HepG2 (cell line): ENCODE measurements around the gene ARHGAP30. TPM values are rescaled to one million over a fixed set of nuclear protein-coding genes. Genes with fewer than 3 reads are reported as not detected.

ENCODE experiments used
- ATAC-seq: fragments of 200-7000 bp; cut with Tn5 transposase; 3 replicates; pipeline ENCODE4 v1.9.1; 2020; ENCODE audit warnings: mild to moderate bottlenecking, moderate library complexity
- BruUV-seq: library from RNA; stranded (reverse); fragments of 400-500 nt; replicated peaks from 2 replicates; lab custom pipeline; 2021; lab: Mats Ljungman, UMichigan
- CTCF ChIA-PET: fragments of 300-600 bp; formaldehyde crosslinking; extraction: SDS; loops from one replicate; lab custom pipeline; 2021; ENCODE audit warnings: low total read pairs, inconsistent platforms, low intra/inter-chr PET ratio; lab: Yijun Ruan, JAX
- POLR2A ChIA-PET: fragments of 350-600 bp; sonication (Branson Sonifier 250); formaldehyde crosslinking; loops from one replicate; lab custom pipeline; 2020; ENCODE audit warnings: antibody characterized with exemption, inconsistent platforms; lab: Yijun Ruan, JAX
- DNase-seq: peaks from one replicate; pipeline ENCODE4 v3.0.0-alpha.2; 2015; ENCODE audit warnings: low spot score
- FAIRE-seq: peaks from 3 replicates; lab custom pipeline; 2011; peaks lifted over from hg19 to GRCh38; lab: Jason Lieb, UNC
- H2AFZ ChIP-seq: one replicate; pipeline ENCODE4 v1.6.1; 2011; ENCODE audit warnings: low read length, inconsistent platforms
- H3K27ac ChIP-seq: fragments of 300-600 bp; 3 replicates; pipeline ENCODE4 v1.8.0; 2011; ENCODE audit warnings: mixed run types, mild to moderate bottlenecking, mixed read lengths, low read length, inconsistent platforms; ENCODE audit not compliant: insufficient read depth; ENCODE audit errors: extremely low read length
- H3K27me3 ChIP-seq, 2 experiments: fragments of 200-600 bp in 1 of 2; 2 replicates in 1 of 2; 3 replicates in 1 of 2; pipeline versions ENCODE4 v1.6.0 to v1.8.0; 2011; ENCODE audit warnings: low read length in 2 of 2, mild to moderate bottlenecking in 2 of 2, moderate library complexity in 2 of 2, inconsistent platforms in 1 of 2; ENCODE audit not compliant: insufficient read depth in 2 of 2, control insufficient read depth in 1 of 2
- H3K36me3 ChIP-seq, 2 experiments: fragments of 200-600 bp in 1 of 2; replicated peaks in 1 of 2; 2 replicates in 1 of 2; 3 replicates in 1 of 2; pipeline versions ENCODE4 v1.5.1 to v1.8.0; 2011; ENCODE audit warnings: low read length in 2 of 2, inconsistent platforms in 1 of 2; ENCODE audit not compliant: insufficient read depth in 2 of 2, control insufficient read depth in 1 of 2
- H3K4me1 ChIP-seq: 2 replicates; pipeline ENCODE4 v1.5.1; 2012; ENCODE audit warnings: low read length, inconsistent platforms; ENCODE audit not compliant: insufficient read depth
- H3K4me2 ChIP-seq: 2 replicates; pipeline ENCODE4 v1.6.0; 2011; ENCODE audit warnings: low read depth, low read length, inconsistent platforms
- H3K4me3 ChIP-seq, 3 experiments: fragments of 200-600 bp in 1 of 3; sonication (generic), shearing (Covaris generic) in 1 of 3; replicated peaks in 1 of 3; 2 replicates each; pipeline ENCODE4 v1.5.1; 2011 to 2016; ENCODE audit warnings: low read length in 3 of 3, inconsistent platforms in 2 of 3, low read depth in 2 of 3, mild to moderate bottlenecking in 2 of 3, control low read depth in 1 of 3, mixed read lengths in 1 of 3; ENCODE audit not compliant: insufficient read depth in 1 of 3
- H3K79me2 ChIP-seq: one replicate; pipeline ENCODE4 v1.6.1; 2011; ENCODE audit warnings: low read length, inconsistent platforms; ENCODE audit not compliant: insufficient read depth
- H3K9ac ChIP-seq: 2 replicates; pipeline ENCODE4 v1.6.0; 2011; ENCODE audit warnings: mild to moderate bottlenecking, low read depth, low read length, inconsistent platforms; ENCODE audit not compliant: insufficient read depth
- H3K9me3 ChIP-seq: 2 replicates; pipeline ENCODE4 v1.5.1; 2012; ENCODE audit warnings: mild to moderate bottlenecking, low read length
- H4K20me1 ChIP-seq: 2 replicates; pipeline ENCODE4 v1.6.0; 2011; ENCODE audit warnings: inconsistent platforms, mild to moderate bottlenecking, low read length, moderate library complexity; ENCODE audit not compliant: insufficient read depth
- FIP1L1 ChIP-seq: fragments of 200-400 bp; formaldehyde crosslinking; IDR thresholded peaks from 2 replicates; pipeline ENCODE4 v1.6.1; 2018; ENCODE audit warnings: low read depth, mild to moderate bottlenecking, low read length, moderate library complexity, borderline replicate concordance; ENCODE audit not compliant: insufficient read depth
- KDM1A ChIP-seq: IDR thresholded peaks from 2 replicates; pipeline ENCODE4 v1.6.1; 2016; ENCODE audit warnings: missing compliant biosample characterization
- RBM22 ChIP-seq: fragments of 200-400 bp; formaldehyde crosslinking; optimal IDR thresholded peaks from 2 replicates; pipeline ENCODE3; 2017; ENCODE audit warnings: mild to moderate bottlenecking, low read length, moderate library complexity
- SP140L ChIP-seq: sonication (generic); formaldehyde crosslinking; IDR thresholded peaks from 2 replicates; pipeline ENCODE4 v1.4.0; 2020; ENCODE audit warnings: missing genetic modification reagents, borderline replicate concordance
- TCF12 ChIP-seq, 2 experiments: fragments of 450-650 bp in 1 of 2; sonication (generic) in 1 of 2; formaldehyde crosslinking in 1 of 2; IDR thresholded peaks; 2 replicates each; pipeline versions ENCODE4 v1.6.1 to v1.8.0; 2017 to 2022; ENCODE audit warnings: antibody characterized with exemption in 1 of 2, mild to moderate bottlenecking in 1 of 2, missing genetic modification reagents in 1 of 2, moderate library complexity in 1 of 2
- XBP1 ChIP-seq: sonication (generic); formaldehyde crosslinking; IDR thresholded peaks from 2 replicates; pipeline ENCODE4 v1.5.0; 2020; ENCODE audit warnings: missing genetic modification reagents
- ZFP36L2 ChIP-seq: sonication (generic); formaldehyde crosslinking; IDR thresholded peaks from 2 replicates; pipeline ENCODE4 v1.4.0; 2020; ENCODE audit warnings: missing genetic modification reagents
- ZNF124 ChIP-seq: sonication (generic); formaldehyde crosslinking; IDR thresholded peaks from 2 replicates; pipeline ENCODE4 v1.4.0; 2020; ENCODE audit warnings: missing genetic modification reagents
- ZNF232 ChIP-seq: sonication (generic); formaldehyde crosslinking; IDR thresholded peaks from 2 replicates; pipeline ENCODE4 v1.4.0; 2020; ENCODE audit warnings: missing genetic modification reagents, borderline replicate concordance
- ZNF891 ChIP-seq: sonication (generic); formaldehyde crosslinking; IDR thresholded peaks from 2 replicates; pipeline ENCODE4 v1.5.0; 2020; ENCODE audit warnings: mild to moderate bottlenecking, missing genetic modification reagents
- WGBS: methylation state at CpG from one replicate; pipeline ENCODE4 v1.1.6; 2017; ENCODE audit warnings: low lambda C conversion rate; 5-methylcytosine and 5-hydroxymethylcytosine counted together
- in situ Hi-C: cut with HindIII; loops from 2 replicates; pipeline ENCODE4 v1.10.0; 2017; ENCODE audit warnings: low pct_unique_long_range_greater_than_20kb; ENCODE audit not compliant: extremely low pct_ligation_motif_present
- intact Hi-C: fragments of 100-400 bp; cut with micrococcal nuclease; formaldehyde crosslinking; loops from one replicate; pipeline ENCODE4 v1.10.0; 2022; ENCODE audit not compliant: unreplicated experiment
- polyA plus RNA-seq, 8 experiments: library from polyadenylated mRNA; depleted of rRNA in 3 of 8; stranded (reverse) in 7 of 8; unstranded in 1 of 8; fragments of >200 nt; fragmentation: Illumina TruSeq in 4 of 8; extraction: Trizol in 4 of 8; gene quantifications; 2 replicates each; pipeline versions ENCODE4 v1.2.1 to v1.2.3, GENCODE V29; 2011 to 2016; ENCODE audit warnings: low read depth in 4 of 8, missing spikeins in 1 of 8, mixed read lengths in 1 of 8; ENCODE audit not compliant: insufficient read depth in 1 of 8
- total RNA-seq, 5 experiments: library from RNA; depleted of rRNA; stranded (reverse); fragments of >200 nt; fragmentation: Illumina TruSeq; extraction: Trizol; gene quantifications; 2 replicates each; pipeline ENCODE4 v1.2.3, GENCODE V29; 2016; ENCODE audit warnings: low read depth in 1 of 5
- TF ChIP-seq, protein P1 (sequence below): sonication (generic); formaldehyde crosslinking; IDR thresholded peaks from 2 replicates; pipeline ENCODE4 v1.4.0; 2020; ENCODE audit warnings: mild to moderate bottlenecking, missing genetic modification reagents
- TF ChIP-seq, protein P2 (sequence below): IDR thresholded peaks from 2 replicates; pipeline ENCODE4 v1.4.0; 2020; ENCODE audit warnings: mild to moderate bottlenecking, missing genetic modification reagents
- TF ChIP-seq, protein P3 (sequence below): sonication (generic); formaldehyde crosslinking; IDR thresholded peaks from 2 replicates; pipeline ENCODE4 v1.9.0; 2021; ENCODE audit warnings: missing genetic modification reagents, borderline replicate concordance

The ARHGAP30 gene
- total and polyA plus RNA-seq, 2 of the 13 experiments (the other 11 are each of a cell fraction or from before 2014, with no cell fraction given) = 0.13 to 0.20 TPM

DNA sequence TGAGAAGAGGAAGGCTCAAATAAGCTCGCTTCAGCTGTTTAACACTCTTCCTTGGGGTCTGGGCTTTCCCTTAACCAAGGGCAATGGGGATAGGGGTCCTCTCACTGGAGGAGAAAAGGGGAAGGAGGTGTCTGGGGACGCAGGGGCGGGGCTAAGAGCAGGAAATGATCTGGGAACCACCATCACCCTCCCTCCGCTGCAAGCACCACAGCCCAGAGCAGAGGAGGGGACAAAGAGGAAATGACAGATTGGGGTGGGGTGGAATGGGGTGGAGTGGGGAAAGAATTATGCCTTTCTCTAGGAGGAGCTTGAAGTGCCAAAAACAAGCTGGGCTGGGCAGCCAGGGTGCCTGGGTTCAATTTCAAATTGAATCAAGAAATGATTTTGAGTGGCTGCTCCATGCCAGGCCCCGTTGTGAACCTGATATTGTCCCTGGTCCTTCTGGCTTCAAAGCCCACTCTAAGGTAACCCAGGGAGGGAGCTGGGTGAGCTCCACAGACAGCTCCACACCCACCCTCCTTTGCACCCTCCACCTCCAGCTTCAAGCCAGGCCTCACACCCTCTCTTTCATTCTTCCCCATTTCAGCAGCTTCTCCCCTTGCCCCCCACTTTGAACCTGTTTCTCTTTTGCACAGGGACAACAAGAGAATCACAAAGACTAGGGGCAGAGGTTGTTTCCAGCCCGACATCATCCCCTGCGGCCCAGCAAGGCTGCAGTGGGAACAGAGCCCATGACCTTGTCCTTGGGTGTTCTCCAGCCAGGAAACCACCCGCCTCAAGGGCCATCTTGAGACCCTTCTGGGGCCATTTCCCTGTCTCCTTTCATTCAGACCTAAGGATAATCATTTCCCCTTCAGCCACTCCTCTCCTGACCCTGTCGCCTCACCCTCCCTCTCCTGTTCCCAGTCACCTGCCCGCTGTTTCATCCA is 1.1 kb downstream of the ARHGAP30 start:
- POLR2A ChIA-PET = no interaction called here
- Histone ChIP-seq H3K79me2 (no peaks in the 10 kb centered on the region), H4K20me1 (no peaks in the 10 kb centered on the region), H3K9me3 (no peaks in the 10 kb centered on the region), H2AFZ (no peak overlapping the region), H3K9ac (no peak overlapping the region), H3K4me2 (no peak overlapping the region), H3K4me3 (no peak overlapping the region), H3K27me3 (no peaks in the 10 kb centered on the region), H3K27ac (no peak overlapping the region), H3K36me3 (no peaks in the 10 kb centered on the region), H3K4me1 (peaks cover 18% of the 10 kb centered on the region)
- in situ Hi-C loops = no loop called here
- DNase-seq (no peak), ATAC-seq (no peak), FAIRE-seq (no peak)
- TF ChIP-seq, protein P1, sequence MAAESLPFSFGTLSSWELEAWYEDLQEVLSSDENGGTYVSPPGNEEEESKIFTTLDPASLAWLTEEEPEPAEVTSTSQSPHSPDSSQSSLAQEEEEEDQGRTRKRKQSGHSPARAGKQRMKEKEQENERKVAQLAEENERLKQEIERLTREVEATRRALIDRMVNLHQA = no peak
- no peak for TF ChIP-seq ZNF891 (CRISPR knock-in tag)
- TF ChIP-seq FIP1L1 = no peak
- TF ChIP-seq XBP1 (CRISPR knock-in tag) = no peak
- TF ChIP-seq KDM1A = no peak
- no peak for TF ChIP-seq RBM22
- TF ChIP-seq, protein P2, sequence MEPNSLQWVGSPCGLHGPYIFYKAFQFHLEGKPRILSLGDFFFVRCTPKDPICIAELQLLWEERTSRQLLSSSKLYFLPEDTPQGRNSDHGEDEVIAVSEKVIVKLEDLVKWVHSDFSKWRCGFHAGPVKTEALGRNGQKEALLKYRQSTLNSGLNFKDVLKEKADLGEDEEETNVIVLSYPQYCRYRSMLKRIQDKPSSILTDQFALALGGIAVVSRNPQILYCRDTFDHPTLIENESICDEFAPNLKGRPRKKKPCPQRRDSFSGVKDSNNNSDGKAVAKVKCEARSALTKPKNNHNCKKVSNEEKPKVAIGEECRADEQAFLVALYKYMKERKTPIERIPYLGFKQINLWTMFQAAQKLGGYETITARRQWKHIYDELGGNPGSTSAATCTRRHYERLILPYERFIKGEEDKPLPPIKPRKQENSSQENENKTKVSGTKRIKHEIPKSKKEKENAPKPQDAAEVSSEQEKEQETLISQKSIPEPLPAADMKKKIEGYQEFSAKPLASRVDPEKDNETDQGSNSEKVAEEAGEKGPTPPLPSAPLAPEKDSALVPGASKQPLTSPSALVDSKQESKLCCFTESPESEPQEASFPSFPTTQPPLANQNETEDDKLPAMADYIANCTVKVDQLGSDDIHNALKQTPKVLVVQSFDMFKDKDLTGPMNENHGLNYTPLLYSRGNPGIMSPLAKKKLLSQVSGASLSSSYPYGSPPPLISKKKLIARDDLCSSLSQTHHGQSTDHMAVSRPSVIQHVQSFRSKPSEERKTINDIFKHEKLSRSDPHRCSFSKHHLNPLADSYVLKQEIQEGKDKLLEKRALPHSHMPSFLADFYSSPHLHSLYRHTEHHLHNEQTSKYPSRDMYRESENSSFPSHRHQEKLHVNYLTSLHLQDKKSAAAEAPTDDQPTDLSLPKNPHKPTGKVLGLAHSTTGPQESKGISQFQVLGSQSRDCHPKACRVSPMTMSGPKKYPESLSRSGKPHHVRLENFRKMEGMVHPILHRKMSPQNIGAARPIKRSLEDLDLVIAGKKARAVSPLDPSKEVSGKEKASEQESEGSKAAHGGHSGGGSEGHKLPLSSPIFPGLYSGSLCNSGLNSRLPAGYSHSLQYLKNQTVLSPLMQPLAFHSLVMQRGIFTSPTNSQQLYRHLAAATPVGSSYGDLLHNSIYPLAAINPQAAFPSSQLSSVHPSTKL = no peak
- no peak for TF ChIP-seq TCF12 (IDR thresholded peaks at IDR 0.05)
- no peak for TF ChIP-seq TCF12 (CRISPR knock-in tag; IDR thresholded peaks at IDR 0.05)
- no peak for TF ChIP-seq ZFP36L2 (CRISPR knock-in tag)
- no peak for TF ChIP-seq ZNF232 (CRISPR knock-in tag)
- TF ChIP-seq, protein P3, sequence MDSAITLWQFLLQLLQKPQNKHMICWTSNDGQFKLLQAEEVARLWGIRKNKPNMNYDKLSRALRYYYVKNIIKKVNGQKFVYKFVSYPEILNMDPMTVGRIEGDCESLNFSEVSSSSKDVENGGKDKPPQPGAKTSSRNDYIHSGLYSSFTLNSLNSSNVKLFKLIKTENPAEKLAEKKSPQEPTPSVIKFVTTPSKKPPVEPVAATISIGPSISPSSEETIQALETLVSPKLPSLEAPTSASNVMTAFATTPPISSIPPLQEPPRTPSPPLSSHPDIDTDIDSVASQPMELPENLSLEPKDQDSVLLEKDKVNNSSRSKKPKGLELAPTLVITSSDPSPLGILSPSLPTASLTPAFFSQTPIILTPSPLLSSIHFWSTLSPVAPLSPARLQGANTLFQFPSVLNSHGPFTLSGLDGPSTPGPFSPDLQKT (CRISPR knock-in tag) = no peak
- TF ChIP-seq SP140L (CRISPR knock-in tag) = no peak
- TF ChIP-seq ZNF124 = no peak
- CTCF ChIA-PET = no interaction called here
- no TSS peak for BruUV-seq
- intact Hi-C loops = no loop called here
- 68% methylated on average over 10 of the region's 10 CpGs for WGBS
